Upper lobe of left lung (tissue), 6 donors: Measurements from ENCODE around the gene FAXDC2. TPM values are rescaled to one million over a fixed set of nuclear protein-coding genes. Genes with fewer than 3 reads are reported as not detected.

ENCODE experiments used
- ATAC-seq, 2 donors: fragments of 200-7000 bp; cut with Tn5 transposase; one replicate each; pipeline ENCODE4 v1.9.1; 2022; ENCODE audit warnings: mild to moderate bottlenecking in 2 of 2, moderate library complexity in 2 of 2; ENCODE audit not compliant: low FRiP score in 2 of 2
- DNase-seq, 2 donors: peaks; one replicate each; pipeline ENCODE4 v3.0.0-alpha.2; 2019 to 2020
- H3K27ac ChIP-seq, 4 donors: fragments of 200-600 bp; sonication (generic); one replicate each; pipeline ENCODE4 v1.5.1; 2016 to 2019
- H3K27me3 ChIP-seq, 4 donors: fragments of 200-600 bp; sonication (generic); one replicate each; pipeline ENCODE4 v1.5.1; 2017 to 2019
- H3K36me3 ChIP-seq, 4 donors: fragments of 200-600 bp; sonication (generic); one replicate each; pipeline ENCODE4 v1.5.1; 2016 to 2019
- H3K4me1 ChIP-seq, 4 donors: fragments of 200-600 bp; sonication (generic); one replicate each; pipeline ENCODE4 v1.5.1; 2018 to 2019
- H3K4me3 ChIP-seq, 4 donors: fragments of 200-600 bp; sonication (generic); one replicate each; pipeline ENCODE4 v1.5.1; 2017 to 2019; ENCODE audit warnings: mild to moderate bottlenecking in 2 of 4, moderate library complexity in 1 of 4
- H3K9me3 ChIP-seq, 4 donors: fragments of 200-600 bp; sonication (generic); one replicate each; pipeline ENCODE4 v1.5.1; 2018 to 2019
- EP300 ChIP-seq, 4 donors: sonication (generic); formaldehyde crosslinking; IDR thresholded peaks; one replicate each; pipeline ENCODE4 v1.5.1; 2017; ENCODE audit warnings: antibody characterized with exemption in 4 of 4, control low read depth in 2 of 4
- POLR2A ChIP-seq, 4 donors: fragments of 450-650 bp; IDR thresholded peaks; one replicate each; pipeline ENCODE4 v1.5.1; 2016 to 2017; ENCODE audit warnings: antibody characterized with exemption in 4 of 4, mild to moderate bottlenecking in 2 of 4
- POLR2AphosphoS5 ChIP-seq, 2 donors: sonication (generic); formaldehyde crosslinking; IDR thresholded peaks; one replicate each; pipeline ENCODE4 v1.5.1; 2017; ENCODE audit warnings: antibody characterized with exemption in 2 of 2
- WGBS, 2 donors: methylation state at CpG; one replicate each; pipeline ENCODE4 v1.1.5; 2017 to 2018; 5-methylcytosine and 5-hydroxymethylcytosine counted together
- total RNA-seq, 6 donors: library from RNA; depleted of rRNA in 4 of 6; stranded (reverse); fragments of >200 nt in 4 of 6; gene quantifications; one replicate each; pipeline versions ENCODE4 v1.1.0 to v1.2.1, GENCODE V29; 2016 to 2021
- TF ChIP-seq, protein P1 (sequence below), 6 experiments: fragments of 450-650 bp in 4 of 6; fragments of 200-600 bp in 2 of 6; sonication (generic) in 2 of 6; IDR thresholded peaks; one replicate each; pipeline ENCODE4 v1.5.1; 2016 to 2019; ENCODE audit warnings: antibody characterized with exemption in 6 of 6
- donor health status: DM: no; HTN: no; CAD: no; lungs with moderate emphysema.
- donor health status: DM: no; HTN: yes; CAD: no; lungs with severe emphysema.

FAXDC2 gene
- total RNA-seq, 6 donors from 2014 or later = 41.7 to 147 (median 60.2) TPM

DNA sequence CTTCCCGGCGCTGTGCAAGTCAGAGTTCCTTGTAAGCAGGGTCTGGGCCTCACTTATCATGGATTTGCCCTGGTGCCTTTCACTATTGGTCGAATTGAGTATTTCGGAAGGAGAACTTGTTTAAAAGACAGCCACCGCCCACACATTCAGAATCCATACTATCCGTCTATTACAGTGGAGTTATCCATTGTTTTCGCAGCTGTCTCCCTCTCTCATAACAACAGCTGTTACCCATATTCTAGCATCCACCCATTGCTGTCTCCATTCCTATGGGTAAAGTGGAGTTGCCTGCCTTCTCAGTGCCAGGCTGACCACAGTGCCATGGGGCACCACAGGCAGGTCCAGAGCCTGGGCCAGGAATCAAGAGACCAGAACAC is 20.2 kb downstream of the FAXDC2 start:
- Histone ChIP-seq H3K4me3 (no peak overlapping the region), H3K27me3 (no peaks in the 10 kb centered on the region), H3K27ac (peak overlapping the region; percentile 53 to 69 (median 55)), H3K9me3 (no peaks in the 10 kb centered on the region), H3K4me1 (peaks cover 19 to 39% (median 27%) of the 10 kb centered on the region in 4 donors), H3K36me3 (peaks cover 5 to 37% (median 8%) of the 10 kb centered on the region in 4 donors)
- WGBS, 2 donors = 71 to 87% methylated on average over 7 of the region's 7 CpGs
- DNase-seq (no peak), ATAC-seq (no peak)
- no peak for TF ChIP-seq POLR2AphosphoS5 (IDR thresholded peaks at IDR 0.05)
- no peak for TF ChIP-seq POLR2A (IDR thresholded peaks at IDR 0.05)
- TF ChIP-seq EP300 (IDR thresholded peaks at IDR 0.05) = no peak
- TF ChIP-seq, protein P1, sequence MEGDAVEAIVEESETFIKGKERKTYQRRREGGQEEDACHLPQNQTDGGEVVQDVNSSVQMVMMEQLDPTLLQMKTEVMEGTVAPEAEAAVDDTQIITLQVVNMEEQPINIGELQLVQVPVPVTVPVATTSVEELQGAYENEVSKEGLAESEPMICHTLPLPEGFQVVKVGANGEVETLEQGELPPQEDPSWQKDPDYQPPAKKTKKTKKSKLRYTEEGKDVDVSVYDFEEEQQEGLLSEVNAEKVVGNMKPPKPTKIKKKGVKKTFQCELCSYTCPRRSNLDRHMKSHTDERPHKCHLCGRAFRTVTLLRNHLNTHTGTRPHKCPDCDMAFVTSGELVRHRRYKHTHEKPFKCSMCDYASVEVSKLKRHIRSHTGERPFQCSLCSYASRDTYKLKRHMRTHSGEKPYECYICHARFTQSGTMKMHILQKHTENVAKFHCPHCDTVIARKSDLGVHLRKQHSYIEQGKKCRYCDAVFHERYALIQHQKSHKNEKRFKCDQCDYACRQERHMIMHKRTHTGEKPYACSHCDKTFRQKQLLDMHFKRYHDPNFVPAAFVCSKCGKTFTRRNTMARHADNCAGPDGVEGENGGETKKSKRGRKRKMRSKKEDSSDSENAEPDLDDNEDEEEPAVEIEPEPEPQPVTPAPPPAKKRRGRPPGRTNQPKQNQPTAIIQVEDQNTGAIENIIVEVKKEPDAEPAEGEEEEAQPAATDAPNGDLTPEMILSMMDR (IDR thresholded peaks at IDR 0.05) = no peak

DNA sequence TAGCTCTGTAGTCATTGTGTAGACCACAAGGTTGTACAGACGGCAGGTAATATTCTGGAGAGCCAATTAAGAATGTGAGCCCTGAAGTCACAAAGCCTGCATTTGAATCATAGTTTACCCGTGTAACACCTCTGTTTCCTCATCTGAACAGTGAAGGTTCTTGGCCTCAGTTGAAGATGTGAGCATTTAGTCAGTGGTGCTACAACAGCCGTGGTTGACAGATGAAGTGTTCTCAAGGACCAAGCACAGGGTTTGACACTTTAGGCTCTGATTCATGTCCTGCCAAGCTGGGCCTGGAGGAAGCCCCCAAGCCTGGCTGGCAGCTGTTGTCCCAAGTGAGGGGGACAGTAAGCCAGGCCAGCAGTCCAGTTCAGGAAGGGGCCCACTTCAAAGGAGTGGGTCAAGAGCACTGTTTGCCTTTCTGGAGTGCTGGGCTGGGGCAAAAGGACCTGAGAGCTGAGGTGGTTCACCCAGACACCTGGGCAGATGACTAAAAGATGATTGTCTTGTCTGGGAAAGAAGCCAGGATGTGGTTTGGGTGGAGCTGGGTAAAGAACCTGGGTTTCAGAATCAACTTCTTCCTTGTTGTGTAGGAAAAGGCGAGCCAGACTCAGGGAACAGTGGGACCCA is 20.7 kb downstream of the FAXDC2 start:
- Histone ChIP-seq H3K36me3 (peaks cover 5 to 42% (median 8%) of the 10 kb centered on the region in 4 donors), H3K4me3 (no peak overlapping the region), H3K9me3 (no peaks in the 10 kb centered on the region), H3K27me3 (no peaks in the 10 kb centered on the region), H3K27ac (peak overlapping the region; percentile 53 to 69 (median 55)), H3K4me1 (peaks cover 14 to 34% (median 22%) of the 10 kb centered on the region in 4 donors)
- DNase-seq = peak in 1 of 2 donors; percentile 73
- TF ChIP-seq, protein P1 (IDR thresholded peaks at IDR 0.05) = no peak
- peak in 1 of 2 donors; percentile 35 for TF ChIP-seq POLR2AphosphoS5 (IDR thresholded peaks at IDR 0.05)
- no peak for TF ChIP-seq POLR2A (IDR thresholded peaks at IDR 0.05)
- peak in 1 of 4 donors; percentile 33 for TF ChIP-seq EP300 (IDR thresholded peaks at IDR 0.05)
- ATAC-seq = peak; percentile 59 to 70
- 57 to 65% methylated on average over 3 to 4 of the region's 4 CpGs for WGBS, 2 donors

DNA sequence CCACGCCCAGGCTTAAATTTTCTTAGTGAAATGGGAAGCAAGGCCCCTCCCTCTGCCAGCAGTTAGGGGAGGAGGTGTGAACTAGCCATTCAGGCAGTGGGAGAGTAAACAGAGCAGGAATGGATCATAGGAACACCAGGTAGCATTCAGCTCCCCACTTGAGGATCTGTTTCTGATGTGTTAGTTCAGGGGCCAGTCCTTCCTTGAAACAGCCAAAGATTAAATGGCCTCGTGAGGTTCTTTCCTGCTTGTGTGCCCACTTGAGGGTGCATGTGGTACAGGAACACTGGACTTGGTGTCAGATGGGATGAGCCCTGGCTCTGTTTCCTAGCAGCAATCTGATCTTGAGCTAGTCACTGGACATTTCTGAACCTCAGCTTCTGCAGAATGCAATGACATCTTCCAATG is 21.2 kb downstream of the FAXDC2 start:
- H3K36me3 ChIP-seq = peaks cover 5 to 47% (median 11%) of the 10 kb centered on the region in 4 donors
- DNase-seq = peak in 1 of 2 donors; percentile 55

DNA sequence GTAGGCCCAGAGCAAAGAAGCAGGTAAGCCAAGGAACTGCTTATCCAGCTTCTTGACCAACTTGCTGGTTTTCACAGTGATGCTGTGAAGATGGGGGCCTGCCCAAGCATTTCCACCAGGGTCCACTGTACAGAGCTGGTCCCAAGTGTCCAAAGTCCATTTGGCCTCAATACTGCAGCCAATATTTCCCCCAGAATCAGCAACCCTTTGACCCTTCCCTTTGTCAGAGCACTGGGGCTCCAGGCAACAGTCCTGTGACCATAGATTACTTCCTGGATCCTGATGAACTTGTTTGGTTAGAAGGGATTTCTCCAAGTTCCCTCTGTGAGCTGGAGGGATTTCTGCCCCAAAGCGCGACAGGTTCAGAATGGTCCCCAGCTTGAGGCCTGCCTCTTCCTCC is 26.3 kb downstream of the FAXDC2 start:
- no peak for ATAC-seq
- DNase-seq = no peak
- 94 to 100% methylated on average over 2 of the region's 2 CpGs for WGBS, 2 donors
- no peaks in the 10 kb centered on the region for H3K27me3 ChIP-seq
- no peak overlapping the region for H3K27ac ChIP-seq
- H3K4me1 ChIP-seq = peaks cover 0 to 7% (median under 1%) of the 10 kb centered on the region in 4 donors
- TF ChIP-seq POLR2AphosphoS5 (IDR thresholded peaks at IDR 0.05) = no peak
- no peak for TF ChIP-seq POLR2A (IDR thresholded peaks at IDR 0.05)
- no peak for TF ChIP-seq EP300 (IDR thresholded peaks at IDR 0.05)
- TF ChIP-seq, protein P1 (IDR thresholded peaks at IDR 0.05) = no peak
- H3K36me3 ChIP-seq = peaks cover 9 to 72% (median 47%) of the 10 kb centered on the region in 4 donors
- H3K9me3 ChIP-seq = no peaks in the 10 kb centered on the region
- no peak overlapping the region for H3K4me3 ChIP-seq

More for the DNA sequence above, 21.2 kb downstream of the FAXDC2 start:
- Histone ChIP-seq H3K27ac (peak overlapping the region; percentile 53 to 69 (median 55)), H3K4me1 (peaks cover 11 to 29% (median 18%) of the 10 kb centered on the region in 4 donors), H3K27me3 (no peaks in the 10 kb centered on the region), H3K4me3 (no peak overlapping the region), H3K9me3 (no peaks in the 10 kb centered on the region)
- 64 to 79% methylated on average over 2 of the region's 2 CpGs for WGBS, 2 donors
- peak; percentile 36 to 80 for ATAC-seq
- TF ChIP-seq POLR2A (IDR thresholded peaks at IDR 0.05) = no peak
- no peak for TF ChIP-seq EP300 (IDR thresholded peaks at IDR 0.05)
- TF ChIP-seq, protein P1 (IDR thresholded peaks at IDR 0.05) = no peak
- TF ChIP-seq POLR2AphosphoS5 (IDR thresholded peaks at IDR 0.05) = no peak
